HUDEP-2 (cell line): ENCODE measurements around the gene INPP4B.

Source experiments
- DNase-seq, 76 experiments: peaks; one replicate each; lab custom pipeline; 2025; ENCODE audit not compliant: unreplicated experiment in 76 of 76; lab: John Stamatoyannopoulos, UW

The INPP4B gene

GRCh38 chr4:142595222-142595871, 250.8 kb downstream of the INPP4B start:
- no peak for DNase-seq

- no peak for DNase-seq
Observed at GRCh38 chr4:142585411-142585810, 260.7 kb downstream of the INPP4B start.

- DNase-seq, result no peak
Observed at GRCh38 chr4:142583708-142584107, 262.4 kb downstream of the INPP4B start.

- DNase-seq, result no peak
Observed at GRCh38 chr4:142582340-142582739, 263.8 kb downstream of the INPP4B start.

- DNase-seq, result no peak
Observed at GRCh38 chr4:142581881-142582280, 264.2 kb downstream of the INPP4B start.

- DNase-seq, result no peak
Observed at GRCh38 chr4:142579443-142579842, 266.7 kb downstream of the INPP4B start.

GRCh38 chr4:142574306-142574705, 271.8 kb downstream of the INPP4B start:
- no peak for DNase-seq

GRCh38 chr4:142572071-142572470, 274.0 kb downstream of the INPP4B start:
- no peak for DNase-seq

- DNase-seq, result no peak
Observed at GRCh38 chr4:142567620-142568451, 278.3 kb downstream of the INPP4B start.

- DNase-seq, result no peak
Observed at GRCh38 chr4:142567199-142567598, 278.9 kb downstream of the INPP4B start.

- no peak for DNase-seq
Observed at GRCh38 chr4:142566777-142567176, 279.3 kb downstream of the INPP4B start.

GRCh38 chr4:142566243-142566642, 279.9 kb downstream of the INPP4B start:
- DNase-seq, result no peak

GRCh38 chr4:142565771-142566170, 280.3 kb downstream of the INPP4B start:
- DNase-seq, result no peak

- DNase-seq, result no peak
Observed at GRCh38 chr4:142563682-142564291, 282.3 kb downstream of the INPP4B start.

- DNase-seq, result no peak
Observed at GRCh38 chr4:142559986-142560385, 286.1 kb downstream of the INPP4B start.

GRCh38 chr4:142558851-142559250, 287.2 kb downstream of the INPP4B start:
- no peak for DNase-seq

GRCh38 chr4:142557239-142557801, 288.8 kb downstream of the INPP4B start:
- no peak for DNase-seq

GRCh38 chr4:142556570-142557238, 289.4 kb downstream of the INPP4B start:
- no peak for DNase-seq

- no peak for DNase-seq
Observed at GRCh38 chr4:142556048-142556447, 290.1 kb downstream of the INPP4B start.

GRCh38 chr4:142554412-142554811, 291.7 kb downstream of the INPP4B start:
- DNase-seq, result no peak
